Transverse colon (tissue), 4 donors: ENCODE measurements around the gene CKMT2.

Experiments used
- EP300 ChIP-seq: sonication (generic); formaldehyde crosslinking; IDR thresholded peaks from one replicate; pipeline ENCODE4 v1.6.1; 2017; ENCODE audit warnings: antibody characterized with exemption, low read depth
- POLR2A ChIP-seq: fragments of 450-650 bp; IDR thresholded peaks from one replicate; pipeline ENCODE4 v1.6.1; 2016; ENCODE audit warnings: antibody characterized with exemption, mild to moderate bottlenecking, moderate library complexity
- POLR2AphosphoS5 ChIP-seq, 3 donors: sonication (generic); formaldehyde crosslinking; IDR thresholded peaks; one replicate each; pipeline ENCODE4 v1.6.1; 2016; ENCODE audit warnings: antibody characterized with exemption in 3 of 3
- TF ChIP-seq, protein P1 (sequence below), 5 experiments: fragments of 200-600 bp in 3 of 5; fragments of 450-650 bp in 2 of 5; sonication (generic) in 3 of 5; IDR thresholded peaks; 1 replicate in 2 of 5; 2 replicates in 3 of 5; pipeline ENCODE4 v1.5.1; 2016 to 2017; ENCODE audit warnings: antibody characterized with exemption in 5 of 5, inconsistent platforms in 3 of 5, mild to moderate bottlenecking in 2 of 5, moderate library complexity in 1 of 5

DNA sequence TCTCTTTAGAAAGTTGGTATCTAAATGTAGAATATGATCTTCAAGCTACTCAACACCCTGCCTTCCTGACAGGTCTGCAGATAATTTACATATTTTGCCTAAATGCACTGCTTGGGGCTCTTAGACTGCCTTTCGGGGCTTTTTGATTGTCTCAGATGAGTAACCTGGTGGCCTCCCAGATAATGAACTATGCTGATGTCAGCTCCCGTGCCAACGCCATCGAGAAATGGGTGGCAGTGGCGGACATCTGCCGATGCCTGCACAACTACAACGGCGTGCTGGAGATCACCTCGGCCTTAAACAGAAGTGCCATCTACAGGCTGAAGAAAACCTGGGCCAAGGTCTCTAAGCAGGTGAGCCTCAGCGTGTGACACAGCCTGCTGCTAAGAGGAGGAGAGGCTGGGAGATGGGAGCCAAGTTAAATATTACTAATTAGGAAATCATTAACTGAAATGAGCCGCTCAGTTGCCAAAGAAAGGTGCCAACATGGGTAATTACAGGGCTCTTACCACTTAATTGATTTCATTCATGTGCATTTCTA, 20.8 kb upstream of the CKMT2 start:
- TF ChIP-seq, protein P1, sequence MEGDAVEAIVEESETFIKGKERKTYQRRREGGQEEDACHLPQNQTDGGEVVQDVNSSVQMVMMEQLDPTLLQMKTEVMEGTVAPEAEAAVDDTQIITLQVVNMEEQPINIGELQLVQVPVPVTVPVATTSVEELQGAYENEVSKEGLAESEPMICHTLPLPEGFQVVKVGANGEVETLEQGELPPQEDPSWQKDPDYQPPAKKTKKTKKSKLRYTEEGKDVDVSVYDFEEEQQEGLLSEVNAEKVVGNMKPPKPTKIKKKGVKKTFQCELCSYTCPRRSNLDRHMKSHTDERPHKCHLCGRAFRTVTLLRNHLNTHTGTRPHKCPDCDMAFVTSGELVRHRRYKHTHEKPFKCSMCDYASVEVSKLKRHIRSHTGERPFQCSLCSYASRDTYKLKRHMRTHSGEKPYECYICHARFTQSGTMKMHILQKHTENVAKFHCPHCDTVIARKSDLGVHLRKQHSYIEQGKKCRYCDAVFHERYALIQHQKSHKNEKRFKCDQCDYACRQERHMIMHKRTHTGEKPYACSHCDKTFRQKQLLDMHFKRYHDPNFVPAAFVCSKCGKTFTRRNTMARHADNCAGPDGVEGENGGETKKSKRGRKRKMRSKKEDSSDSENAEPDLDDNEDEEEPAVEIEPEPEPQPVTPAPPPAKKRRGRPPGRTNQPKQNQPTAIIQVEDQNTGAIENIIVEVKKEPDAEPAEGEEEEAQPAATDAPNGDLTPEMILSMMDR (IDR thresholded peaks at IDR 0.05): no peak
- TF ChIP-seq POLR2A (no peak), POLR2AphosphoS5 (IDR thresholded peaks at IDR 0.05) (no peak), EP300 (no peak)
